NCI-H1436 (cell line): ENCODE data around the gene FKBP1A.
"Not testable (repeated sequence)": the region's sequence is repeated elsewhere in the genome, so short reads cannot be mapped to it uniquely, and the experiment has no call there.

Source experiments
- DNase-seq: peaks from one replicate; lab custom pipeline; 2025; lab: John Stamatoyannopoulos, UW

Gene FKBP1A

DNA sequence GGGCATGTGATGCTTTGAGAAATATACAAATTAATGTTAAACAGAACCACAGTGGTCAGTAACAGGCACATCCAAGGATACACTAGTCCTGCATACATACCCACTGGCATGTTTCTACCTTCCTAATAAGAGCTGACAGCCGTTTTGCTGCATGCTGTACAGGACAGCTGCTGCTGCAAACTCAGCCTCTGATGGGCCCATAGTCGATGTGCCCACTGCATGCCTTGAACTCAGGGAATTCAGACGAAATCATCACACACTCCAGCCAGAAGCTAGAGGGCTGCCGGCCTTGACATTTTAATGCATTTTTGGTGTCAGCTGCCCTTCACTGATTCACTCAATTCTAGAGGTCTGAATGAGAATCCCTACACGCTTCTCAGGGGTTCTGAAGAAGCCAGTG, 29.3 kb downstream of the FKBP1A start:
- DNase-seq, result no peak

- DNase-seq, result no peak
Measured at GRCh38 chr20:1362484-1362883, 30.4 kb downstream of the FKBP1A start.

DNA sequence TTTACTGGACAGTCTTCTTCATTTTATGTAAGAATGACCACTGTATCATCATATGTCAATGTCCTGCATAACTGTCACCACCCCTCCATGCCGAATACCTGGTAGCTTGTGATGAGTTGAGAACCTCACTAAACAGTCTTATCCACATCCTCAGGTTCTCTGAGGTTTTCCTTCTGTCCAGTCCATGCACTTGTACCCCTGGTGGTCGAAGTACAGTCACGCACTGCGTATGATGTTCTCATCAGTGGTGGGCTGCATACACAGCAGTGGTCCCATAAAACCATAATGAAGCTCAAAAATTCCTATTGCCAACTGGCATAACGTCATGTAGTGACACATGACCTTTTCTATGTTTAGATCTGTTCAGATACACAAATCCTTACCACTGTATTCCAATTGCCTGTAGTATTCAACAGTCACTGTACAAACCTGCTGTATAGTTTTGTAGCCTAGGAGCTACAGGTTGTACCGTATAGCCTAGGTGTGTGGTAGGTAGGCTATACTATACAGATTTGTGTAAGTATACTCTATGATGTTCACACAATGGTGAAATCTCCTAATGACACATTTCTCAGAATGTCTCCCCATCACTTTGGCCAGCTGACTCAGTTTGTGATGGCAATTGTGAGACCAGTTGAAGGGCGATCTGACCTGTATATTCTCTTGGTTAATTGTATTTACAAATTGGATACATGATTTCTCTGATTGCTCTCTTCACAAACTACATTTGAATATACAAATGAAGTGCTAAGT, 32.6 kb downstream of the FKBP1A start:
- DNase-seq, result no peak

GRCh38 chr20:1357921-1358671, 34.8 kb downstream of the FKBP1A start:
- DNase-seq, result no peak

DNA sequence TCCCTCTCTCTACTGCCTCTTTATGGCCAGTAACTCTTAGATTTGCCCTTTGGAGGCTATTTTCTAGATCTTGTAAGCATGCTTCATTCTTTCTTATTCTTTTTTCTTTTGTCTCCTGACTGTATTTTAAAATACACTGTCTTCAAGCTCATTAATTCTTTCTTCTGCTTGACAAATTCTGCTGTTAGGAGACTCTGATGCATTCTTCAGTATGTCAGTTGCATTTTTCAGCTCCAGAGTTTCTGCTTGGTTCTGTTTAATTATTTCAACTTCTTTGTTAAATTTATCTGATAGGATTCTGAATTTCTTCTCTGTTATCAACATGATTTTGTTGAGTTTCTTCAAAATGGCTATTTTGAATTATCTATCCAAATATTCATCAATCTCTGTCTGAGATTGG, 38.9 kb downstream of the FKBP1A start:
- no peak for DNase-seq

GRCh38 chr20:1346315-1346969, 46.4 kb downstream of the FKBP1A start:
- DNase-seq, result no peak

DNA sequence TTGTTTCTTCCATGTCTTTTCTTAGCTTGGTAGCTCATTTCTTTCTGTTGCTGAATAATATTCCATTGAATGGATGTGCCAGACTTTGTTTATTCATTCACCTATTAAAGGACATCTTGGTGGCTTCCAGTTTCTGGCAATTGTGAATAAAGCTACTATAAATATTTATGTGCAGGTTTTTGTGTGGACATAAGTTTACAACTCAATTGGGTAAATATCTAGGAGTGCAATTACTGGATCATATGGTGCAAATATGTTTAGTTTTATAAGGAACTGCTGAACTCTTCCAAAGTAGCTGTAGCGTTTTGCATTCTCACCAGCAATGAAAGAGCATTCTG, 47.1 kb downstream of the FKBP1A start:
- DNase-seq, result no peak

- DNase-seq, result no peak
Measured at GRCh38 chr20:1345030-1345755, 47.7 kb downstream of the FKBP1A start.

DNA sequence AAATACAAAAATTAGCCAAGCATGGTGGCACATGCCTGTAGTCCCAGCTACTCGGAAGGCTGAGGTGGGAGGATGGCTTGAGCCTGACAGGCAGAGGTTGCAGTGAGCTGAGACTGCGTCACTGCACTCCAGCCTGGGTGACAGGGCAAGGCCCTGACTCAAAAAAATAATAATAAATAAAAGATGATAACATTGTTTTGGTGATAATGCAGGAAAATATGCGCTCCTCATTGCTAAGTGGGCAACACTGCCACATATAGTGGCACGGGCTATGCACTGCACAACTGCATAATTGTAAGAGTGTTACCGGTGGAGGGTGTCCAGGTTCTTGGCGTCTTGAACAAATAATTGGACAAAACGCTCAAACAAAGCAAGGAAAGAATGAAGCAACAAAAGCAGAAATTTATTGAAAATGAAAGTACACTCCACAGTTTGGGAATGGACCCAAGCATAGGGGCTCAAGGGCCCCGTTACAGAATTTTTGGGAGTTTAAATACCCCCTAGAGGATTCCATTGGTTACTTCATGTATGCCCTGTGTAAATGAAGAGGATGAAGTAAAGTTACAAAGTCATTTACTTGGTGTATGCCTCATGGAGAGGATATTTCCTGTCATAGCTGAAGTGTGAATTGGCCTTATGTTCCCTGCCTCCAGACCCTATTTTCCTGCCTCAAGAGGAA, 49.3 kb downstream of the FKBP1A start:
- not testable (repeated sequence) for DNase-seq

DNA sequence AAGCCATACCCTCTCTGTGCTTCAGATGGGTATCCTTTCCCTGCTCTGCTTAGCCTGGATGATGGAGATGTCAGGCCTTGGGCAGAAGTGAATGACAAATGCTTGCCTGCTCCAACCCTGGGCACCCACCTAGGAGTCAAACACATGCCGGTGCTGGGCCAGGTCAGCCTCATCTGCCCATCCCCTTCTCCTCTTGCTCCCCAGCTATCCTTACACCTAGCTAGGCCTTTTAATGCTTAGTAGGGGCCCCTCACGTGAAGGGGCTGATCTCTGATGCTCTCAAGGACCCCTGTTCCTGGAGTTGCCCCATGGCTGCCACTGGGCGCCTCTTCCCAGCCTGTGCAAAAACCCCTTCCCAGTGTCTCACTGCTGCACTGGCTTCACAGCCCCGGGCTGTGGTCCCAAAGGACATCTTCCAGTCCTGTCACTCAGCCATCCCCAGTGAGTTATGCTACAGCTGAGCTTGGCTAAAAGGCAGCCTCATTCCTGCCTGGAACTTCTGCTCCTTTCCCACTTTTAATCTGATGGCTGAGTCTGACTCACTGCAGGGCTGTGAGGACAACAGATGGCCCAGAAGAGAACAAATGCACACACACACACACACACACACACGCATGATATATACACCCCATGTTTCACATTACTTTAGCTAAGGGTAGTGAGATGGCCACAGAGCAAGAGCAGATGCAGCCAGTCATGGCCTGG, 51.1 kb downstream of the FKBP1A start:
- no peak for DNase-seq

DNA sequence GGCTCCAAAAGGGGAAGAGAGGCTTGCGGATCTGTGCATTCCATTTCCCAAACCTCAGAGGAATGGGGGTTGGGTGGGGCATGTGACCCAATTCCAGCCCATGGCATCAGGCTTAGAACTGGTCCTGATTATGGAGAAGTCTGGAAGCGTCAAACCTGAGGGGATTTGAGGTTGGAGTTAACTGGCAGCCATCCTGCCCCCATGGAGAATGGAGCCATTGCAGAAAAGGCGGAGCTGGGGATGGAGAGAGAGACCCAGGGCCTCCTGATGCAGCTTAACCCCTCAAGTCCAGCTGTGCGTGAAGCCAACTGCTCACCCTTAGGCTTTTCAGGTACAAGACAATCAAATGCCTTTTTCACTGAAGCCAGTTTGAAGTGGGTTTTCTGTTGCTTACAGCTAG, 54.1 kb downstream of the FKBP1A start:
- no peak for DNase-seq

DNA sequence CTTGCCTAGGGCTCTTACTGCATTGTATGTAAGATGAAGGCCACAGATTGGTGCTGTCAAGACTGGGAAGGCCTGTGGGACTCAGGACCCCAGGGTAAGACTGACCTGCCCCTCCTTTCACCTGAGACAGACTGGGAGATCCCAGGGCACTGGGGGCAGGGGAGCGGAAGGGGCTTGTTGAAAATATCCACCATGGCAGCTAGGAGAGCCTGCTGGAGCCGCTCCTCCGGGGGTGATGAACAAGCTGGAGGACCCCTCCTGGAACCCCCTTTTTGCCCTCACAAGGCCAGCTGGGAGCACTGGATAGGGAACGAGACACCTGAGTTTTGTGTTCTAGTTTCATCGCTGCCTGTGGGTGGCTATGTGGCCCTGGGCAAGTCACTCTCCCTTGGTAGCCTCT, 54.8 kb downstream of the FKBP1A start:
- DNase-seq, result no peak

GRCh38 chr20:1337441-1337840, 55.4 kb downstream of the FKBP1A start:
- no peak for DNase-seq

DNA sequence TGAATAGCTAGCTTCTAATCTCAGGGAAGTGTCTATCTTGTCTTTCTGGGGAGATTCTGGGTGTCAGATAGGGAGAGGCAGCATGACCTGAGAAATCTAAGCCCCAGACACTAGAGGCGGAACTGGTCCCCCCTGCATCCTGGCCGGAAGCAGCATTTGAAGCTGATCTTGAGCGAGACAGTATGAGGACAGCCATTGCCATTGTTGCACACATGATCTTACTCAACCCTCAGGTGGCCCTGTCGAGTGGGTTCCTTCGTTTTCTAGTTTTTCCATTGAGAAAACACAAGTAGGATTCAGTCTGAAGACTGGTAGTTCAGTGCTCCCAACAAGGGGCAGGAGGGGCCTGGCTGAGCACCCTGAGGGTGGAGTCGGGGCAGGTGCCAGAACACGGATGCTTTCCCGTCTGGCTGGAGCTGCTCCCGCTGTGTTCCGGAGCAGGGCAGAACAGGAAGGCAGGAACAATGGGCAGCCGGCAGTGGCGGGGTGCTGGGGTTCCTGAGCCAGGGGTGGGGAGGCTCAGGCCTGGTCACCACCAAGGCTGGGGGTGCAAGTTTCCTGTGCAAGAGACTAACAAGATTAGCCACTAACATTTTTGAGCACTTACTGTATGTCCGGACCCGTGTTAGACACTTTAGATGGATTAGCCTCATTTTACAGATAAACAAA, 56.0 kb downstream of the FKBP1A start:
- no peak for DNase-seq

DNA sequence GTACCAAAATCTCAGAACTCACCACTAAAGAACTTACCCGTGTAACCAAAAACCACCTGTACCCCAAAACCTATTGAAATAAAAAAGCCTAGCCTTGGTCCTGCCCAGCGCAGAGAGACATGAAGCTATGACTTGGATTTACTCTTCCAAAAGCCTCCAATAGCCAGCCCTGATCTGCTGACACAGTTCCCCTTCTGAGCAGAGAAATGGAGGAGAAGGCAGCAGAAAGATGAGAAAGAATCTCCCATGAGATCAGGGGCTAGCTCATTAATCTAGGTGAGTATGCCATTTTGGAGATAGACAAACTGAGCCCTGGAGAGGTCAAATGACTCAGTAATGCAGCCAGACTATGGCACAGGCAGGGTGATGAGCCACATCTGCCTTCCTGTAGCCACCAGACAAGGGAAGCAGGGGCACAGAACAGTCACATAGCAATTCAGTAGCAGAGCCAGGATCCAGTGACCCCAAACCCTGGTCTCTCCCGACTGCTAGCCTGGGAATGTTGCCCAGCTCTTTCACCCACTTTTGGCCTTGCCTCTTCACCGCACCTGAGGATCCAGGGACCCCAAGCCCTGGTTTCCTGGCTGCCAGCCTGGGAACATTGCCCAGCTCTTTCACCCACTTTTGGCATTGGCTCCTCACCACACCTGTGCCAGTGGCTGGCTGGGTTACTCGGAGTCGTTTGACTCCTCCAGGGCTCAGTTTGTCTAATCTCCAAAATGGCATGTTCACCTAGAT, 56.7 kb downstream of the FKBP1A start:
- DNase-seq, result no peak

- DNase-seq, result no peak
Measured at GRCh38 chr20:1334761-1335160, 58.1 kb downstream of the FKBP1A start.

DNA sequence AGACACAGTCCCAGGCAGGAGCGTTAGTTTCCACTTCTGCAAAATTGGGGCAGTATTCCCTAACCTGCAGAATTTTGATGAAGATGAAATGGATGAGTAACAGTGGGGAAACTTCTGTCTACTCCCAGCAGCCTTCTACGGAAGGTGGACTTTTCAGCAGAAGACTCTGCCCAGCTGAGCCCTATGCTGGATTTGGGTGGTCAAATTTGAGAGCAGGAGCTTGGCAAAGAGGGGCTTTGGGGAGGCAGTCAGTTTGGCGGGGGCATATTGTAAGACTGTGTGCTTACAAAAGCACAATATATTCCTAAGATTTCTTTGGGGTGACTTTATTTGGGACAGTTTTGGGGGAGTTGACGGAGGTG, 58.5 kb downstream of the FKBP1A start:
- no peak for DNase-seq

- no peak for DNase-seq
Measured at GRCh38 chr20:1333462-1334369, 59.1 kb downstream of the FKBP1A start.

- no peak for DNase-seq
Measured at GRCh38 chr20:1332749-1333300, 60.0 kb downstream of the FKBP1A start.
